Measurements from ENCODE around the gene PRDM8.
A peak's percentile ranks its signal among the peaks of the same experiment; 100 is the strongest.

Gene PRDM8

GRCh38 chr4:80184053-80184824 lies 13.1 kb upstream of the PRDM8 start:
- DNase-seq = peak; percentile 69

DNA sequence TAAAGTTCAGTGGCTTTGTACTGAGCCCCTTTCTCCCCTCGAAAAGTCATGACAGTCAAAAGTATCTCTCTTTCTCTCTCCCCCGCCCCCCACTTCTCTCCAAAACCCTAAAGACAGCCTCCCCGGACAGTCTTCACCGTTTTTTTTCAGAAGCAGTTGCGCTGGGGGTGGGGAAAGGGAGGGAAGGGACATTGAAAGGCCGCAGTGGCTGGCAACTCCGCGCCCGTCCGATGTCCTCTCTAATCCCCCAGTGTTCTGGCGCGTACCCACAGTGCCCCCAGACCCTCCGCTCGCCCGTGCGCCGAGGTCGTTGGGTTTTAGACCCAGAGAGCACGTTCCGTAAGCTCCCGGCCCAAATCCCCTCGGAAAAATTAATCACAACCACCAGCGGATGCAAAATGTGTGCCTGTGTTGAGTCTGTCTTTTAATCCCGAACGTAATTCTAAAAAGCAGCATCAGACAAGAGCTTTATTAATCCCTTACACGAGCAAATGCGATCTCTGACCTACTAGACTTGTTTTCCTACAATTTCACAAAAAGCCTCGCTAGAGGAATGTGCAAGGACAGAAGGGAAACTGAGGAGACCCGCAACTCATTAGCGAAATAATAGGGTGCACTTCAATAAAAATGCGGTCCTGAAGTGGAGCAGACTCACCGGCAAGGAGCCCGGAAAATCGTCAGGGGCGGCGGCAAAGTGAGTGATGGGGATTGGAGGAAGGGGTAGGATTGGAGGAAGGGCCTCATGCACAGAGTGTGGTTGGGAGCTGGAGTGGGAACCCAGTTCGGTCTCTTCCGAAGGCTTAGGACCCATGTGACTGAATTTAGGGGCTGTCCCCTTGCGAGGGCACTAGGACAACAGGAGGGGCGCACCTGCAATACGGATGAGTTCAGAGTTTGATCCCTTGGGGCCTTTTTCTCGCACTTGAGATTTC lies 12.2 kb upstream of the PRDM8 start:
- DNase-seq = no peak

DNA sequence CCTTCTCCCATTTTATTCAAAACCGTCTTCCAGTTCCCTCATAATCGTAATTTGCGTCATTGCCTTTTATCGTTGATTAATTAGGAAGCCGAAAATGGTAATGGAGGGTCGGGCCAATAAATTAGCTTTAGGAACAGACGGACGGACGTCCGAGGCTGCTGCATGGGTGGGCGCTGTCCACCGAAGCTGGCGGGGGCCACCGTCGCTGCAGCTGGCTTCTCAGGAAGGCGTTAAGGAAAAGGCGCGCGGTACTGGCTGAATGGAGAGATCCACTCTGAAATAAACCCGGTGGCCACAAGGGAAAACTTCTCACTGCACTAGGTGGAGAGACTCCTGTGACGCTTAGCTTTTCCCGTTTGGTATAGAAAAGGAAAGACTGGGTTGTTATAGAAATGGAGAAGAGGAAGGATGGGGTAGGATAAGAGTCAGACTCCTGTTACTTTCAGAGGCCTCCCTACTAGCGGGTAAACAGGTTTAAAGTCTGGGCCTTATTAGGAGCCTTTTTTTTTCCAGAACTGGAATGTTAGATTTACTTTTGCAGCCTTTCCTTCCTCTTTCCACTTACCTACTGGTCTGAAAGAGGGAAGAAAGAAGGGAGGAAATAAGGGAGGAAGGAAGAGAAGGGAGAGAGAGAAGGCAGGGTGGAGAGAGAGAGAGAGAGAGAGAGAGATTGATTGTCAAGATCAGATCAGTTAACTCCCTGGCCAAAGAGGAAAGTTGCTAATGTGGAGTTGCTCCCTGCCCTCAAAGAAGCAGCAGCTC lies 11.3 kb upstream of the PRDM8 start:
- DNase-seq = no peak

- DNase-seq = no peak
Observed at GRCh38 chr4:80186676-80187075, 10.6 kb upstream of the PRDM8 start.

GRCh38 chr4:80187677-80188076 lies 9.6 kb upstream of the PRDM8 start:
- DNase-seq = no peak

DNA sequence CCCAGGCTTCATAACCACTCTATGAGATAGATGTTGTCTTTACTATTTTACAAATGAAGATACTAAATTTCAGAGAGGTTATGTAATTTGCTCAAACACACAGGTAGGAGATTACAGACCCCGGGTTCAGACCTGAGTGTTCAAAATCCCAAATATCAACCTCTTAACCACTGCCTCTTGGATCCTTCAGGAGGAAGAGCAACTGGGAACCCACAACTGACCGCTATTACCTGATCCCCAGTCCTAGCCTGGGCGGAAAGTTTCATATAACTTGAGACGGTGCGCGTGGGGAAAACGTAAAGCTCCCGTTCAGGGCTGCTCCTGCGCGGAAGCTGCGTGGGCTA lies 8.9 kb upstream of the PRDM8 start:
- DNase-seq = no peak

GRCh38 chr4:80188801-80189458 lies 8.4 kb upstream of the PRDM8 start:
- no peak for DNase-seq

- no peak for DNase-seq
Observed at GRCh38 chr4:80189581-80189955, 7.7 kb upstream of the PRDM8 start.

DNA sequence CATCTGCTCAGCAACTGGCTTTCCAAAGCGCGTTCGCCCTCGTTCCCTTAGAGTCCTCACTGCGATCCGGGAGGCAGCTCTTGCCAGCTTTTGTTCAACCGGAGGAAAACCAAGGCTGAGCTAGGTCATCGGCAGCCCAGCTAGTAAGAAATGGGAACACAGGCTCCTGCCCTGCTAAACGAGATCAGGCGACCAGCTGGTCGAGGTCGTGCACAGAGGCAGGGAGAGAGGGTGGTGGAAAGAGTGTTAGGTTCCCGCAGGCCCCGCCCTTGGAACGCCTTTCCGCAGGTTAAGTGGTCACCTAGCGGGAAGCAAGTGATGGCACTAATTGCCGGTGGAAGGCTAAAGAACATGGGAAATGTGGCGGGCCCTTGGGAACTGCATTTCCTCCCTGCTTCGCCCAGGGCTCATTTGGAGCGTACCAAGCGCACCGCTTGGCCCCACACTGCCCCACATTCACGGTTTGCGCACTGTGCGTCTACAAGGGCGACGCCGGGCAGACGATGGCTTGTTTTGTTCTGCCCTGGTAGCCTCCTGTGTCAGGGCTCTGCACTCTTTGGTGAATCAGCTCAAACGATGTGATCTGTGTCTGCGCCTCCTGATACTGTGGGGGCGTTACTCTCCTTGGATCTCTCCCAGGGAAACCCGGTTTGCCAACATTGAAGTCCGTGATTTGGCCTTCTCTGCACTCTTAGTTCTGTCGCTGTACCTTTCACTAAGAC lies 7.2 kb upstream of the PRDM8 start:
- no peak for DNase-seq

- no peak for DNase-seq
Observed at GRCh38 chr4:80192252-80192866, 4.9 kb upstream of the PRDM8 start.

GRCh38 chr4:80192937-80193336 lies 4.4 kb upstream of the PRDM8 start:
- DNase-seq = no peak

DNA sequence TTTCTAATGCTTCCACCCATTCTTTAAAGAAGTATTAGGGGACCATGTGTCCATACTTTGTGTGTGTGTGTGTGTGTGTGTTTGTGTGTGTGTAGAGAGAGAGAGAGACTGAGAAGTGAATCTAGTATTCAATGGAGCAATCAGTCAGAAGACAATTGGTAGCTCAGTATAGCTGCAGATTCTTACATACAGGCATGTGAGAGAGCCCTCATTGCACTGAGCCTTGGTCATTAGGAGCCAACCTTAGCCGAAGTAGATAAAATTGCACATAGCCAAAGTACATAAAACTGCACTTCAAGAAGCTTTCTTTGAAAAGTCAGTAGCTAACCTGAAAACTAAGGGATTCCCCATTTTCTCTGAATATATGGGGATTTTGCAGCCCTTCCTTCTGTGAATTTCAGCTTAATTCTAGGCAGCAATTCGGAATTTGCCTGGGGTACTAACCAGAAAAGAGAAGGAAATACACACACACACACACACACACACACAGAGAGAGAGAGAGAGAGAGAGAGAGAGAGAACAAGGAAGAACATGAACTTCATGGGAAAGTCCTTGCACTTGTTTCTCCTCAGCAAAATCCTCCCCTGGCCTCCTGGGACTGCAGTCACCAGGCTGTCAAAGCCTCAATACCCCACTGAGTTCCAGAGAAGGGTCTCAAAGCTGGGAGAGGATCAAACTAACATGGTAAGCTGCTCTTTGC lies 1.7 kb upstream of the PRDM8 start:
- no peak for DNase-seq

DNA sequence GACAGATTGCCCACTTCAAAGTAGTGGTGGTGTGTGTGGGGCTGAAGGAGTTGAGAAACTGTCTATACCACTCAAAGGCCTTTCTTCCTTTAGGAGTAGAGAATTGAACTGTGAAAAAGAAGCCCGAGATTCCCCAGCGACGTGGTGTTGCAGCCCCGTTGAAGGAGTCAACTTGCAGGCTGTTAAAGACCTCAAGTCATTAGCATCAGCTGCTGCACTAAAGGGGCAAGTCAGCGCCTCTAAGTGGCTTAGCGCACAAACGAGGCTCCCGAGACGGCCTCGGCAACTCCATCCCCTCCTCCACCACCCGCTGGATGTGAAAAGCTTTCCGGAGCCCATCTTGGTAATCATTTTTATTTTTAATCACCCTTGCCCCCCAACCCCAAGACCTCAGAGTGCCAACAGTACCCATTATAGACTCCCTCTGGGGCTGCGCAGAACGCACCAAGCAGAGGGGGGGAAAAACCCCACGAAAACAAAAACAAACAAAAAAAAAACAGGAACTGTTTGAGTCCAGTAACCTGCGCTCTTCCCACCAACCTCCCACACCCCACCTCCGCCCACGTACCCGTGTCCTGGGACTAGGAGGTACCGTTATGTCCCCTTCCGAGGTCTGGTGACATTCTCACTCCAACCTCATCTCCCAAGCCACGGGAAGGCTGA lies 913 bp upstream of the PRDM8 start:
- DNase-seq = no peak

- no peak for DNase-seq
Observed at GRCh38 chr4:80197601-80198440, 518 bp downstream of the PRDM8 start.

- DNase-seq = no peak
Observed at GRCh38 chr4:80198441-80198837, 1.1 kb downstream of the PRDM8 start.

DNA sequence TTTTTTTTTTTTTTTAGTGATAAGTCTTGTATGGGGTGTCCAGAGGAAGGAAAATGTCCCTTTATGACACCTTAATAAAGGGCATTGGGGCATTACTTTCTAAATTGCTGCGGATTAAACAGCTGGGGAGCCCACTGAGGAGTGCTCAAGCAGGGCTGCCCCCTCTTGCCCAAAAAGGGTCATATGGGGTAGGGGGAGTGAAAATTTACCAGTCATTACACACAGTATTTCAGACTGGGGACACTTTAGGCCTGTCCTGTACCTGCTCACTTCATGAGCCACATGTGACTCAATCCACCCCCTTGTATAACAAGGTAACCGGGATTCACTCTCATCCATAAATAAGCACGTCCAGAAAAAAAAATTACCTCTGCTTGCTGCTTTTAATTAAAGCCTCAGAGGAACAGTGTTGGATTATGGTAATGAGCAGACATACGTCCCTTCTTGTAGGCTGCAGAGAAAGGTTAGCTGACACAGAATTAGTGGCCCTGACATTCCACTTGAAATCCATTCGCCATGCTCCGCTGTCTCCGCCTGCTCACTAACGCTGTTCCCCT lies 1.8 kb downstream of the PRDM8 start:
- DNase-seq = no peak

- DNase-seq = no peak
Observed at GRCh38 chr4:80199947-80200346, 2.6 kb downstream of the PRDM8 start.

DNA sequence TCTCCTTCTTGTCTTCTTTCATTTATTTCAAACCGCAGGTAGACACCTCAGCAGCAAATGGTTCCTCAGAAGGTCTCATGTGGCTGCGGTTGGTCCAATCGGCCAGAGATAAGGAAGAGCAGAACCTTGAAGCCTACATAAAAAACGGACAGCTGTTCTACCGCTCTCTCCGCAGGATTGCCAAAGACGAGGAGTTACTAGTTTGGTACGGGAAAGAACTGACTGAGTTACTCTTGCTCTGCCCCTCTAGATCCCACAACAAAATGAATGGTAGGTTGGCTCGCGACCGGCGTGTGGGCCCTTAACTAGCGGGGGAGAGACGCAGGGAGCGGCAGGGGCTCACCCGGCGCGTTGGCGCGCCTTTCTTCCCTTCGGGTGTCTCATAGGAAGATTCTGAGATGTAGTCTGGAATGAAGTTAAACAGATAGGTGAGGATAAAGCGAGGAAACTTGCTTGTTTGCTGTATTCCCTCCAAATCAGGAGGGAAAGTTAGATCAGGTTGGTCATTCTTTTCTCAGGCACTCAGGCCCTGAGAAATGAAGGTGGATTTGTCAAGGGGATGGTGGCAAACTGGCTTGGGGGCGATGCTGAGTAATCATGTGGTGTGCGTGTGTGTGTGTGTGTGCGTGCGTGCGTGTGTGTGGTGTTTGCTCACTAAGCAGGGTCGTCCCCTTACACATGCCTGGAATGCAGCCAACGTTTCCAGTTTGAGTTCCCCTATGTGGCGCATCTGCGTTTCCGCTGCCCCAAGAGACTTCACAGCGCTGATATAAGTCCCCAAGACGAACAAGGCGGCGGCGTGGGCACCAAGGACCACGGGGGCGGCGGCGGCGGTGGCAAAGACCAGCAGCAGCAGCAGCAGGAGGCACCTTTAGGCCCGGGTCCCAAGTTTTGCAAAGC lies 4.2 kb downstream of the PRDM8 start:
- no peak for DNase-seq

All from NCI-H226 (cell line).